Transverse colon (tissue), 4 donors: ENCODE measurements around the gene C1QTNF12. TPM values are rescaled to one million over a fixed set of nuclear protein-coding genes. Genes with fewer than 3 reads are reported as not detected.
A peak's percentile ranks its signal among the peaks of the same experiment; 100 is the strongest.

Experiments
- DNase-seq: peaks from one replicate; pipeline ENCODE4 v3.0.0-alpha.2; 2019
- H3K27ac ChIP-seq, 4 donors: fragments of 200-600 bp; sonication (generic); 2 replicates each; pipeline ENCODE4 v1.5.1; 2016 to 2018; ENCODE audit warnings: inconsistent platforms in 4 of 4
- H3K27me3 ChIP-seq: fragments of 200-600 bp; sonication (generic); 2 replicates; pipeline ENCODE4 v1.5.1; 2017; ENCODE audit warnings: inconsistent platforms
- H3K36me3 ChIP-seq, 4 donors: fragments of 200-600 bp; sonication (generic); 2 replicates each; pipeline ENCODE4 v1.5.1; 2017 to 2019; ENCODE audit warnings: inconsistent platforms in 4 of 4
- H3K4me1 ChIP-seq, 4 donors: fragments of 200-600 bp; sonication (generic); 2 replicates each; pipeline ENCODE4 v1.5.1; 2017 to 2020; ENCODE audit warnings: inconsistent platforms in 4 of 4
- H3K4me3 ChIP-seq, 4 donors: fragments of 200-600 bp; sonication (generic); 1 replicate in 1 of 4; 2 replicates in 3 of 4; pipeline versions ENCODE4 v1.5.1 to v1.6.1; 2017 to 2019; ENCODE audit warnings: inconsistent platforms in 4 of 4
- H3K9me3 ChIP-seq, 2 donors: fragments of 200-600 bp; sonication (generic); 2 replicates each; pipeline ENCODE4 v1.5.1; 2017 to 2019; ENCODE audit warnings: inconsistent platforms in 2 of 2
- CTCF ChIP-seq, 5 experiments: fragments of 200-600 bp in 3 of 5; fragments of 450-650 bp in 2 of 5; sonication (generic) in 3 of 5; IDR thresholded peaks; 1 replicate in 2 of 5; 2 replicates in 3 of 5; pipeline ENCODE4 v1.5.1; 2016 to 2017; ENCODE audit warnings: antibody characterized with exemption in 5 of 5, inconsistent platforms in 3 of 5, mild to moderate bottlenecking in 2 of 5, moderate library complexity in 1 of 5
- EP300 ChIP-seq: sonication (generic); formaldehyde crosslinking; IDR thresholded peaks from one replicate; pipeline ENCODE4 v1.6.1; 2017; ENCODE audit warnings: antibody characterized with exemption, low read depth
- POLR2A ChIP-seq: fragments of 450-650 bp; IDR thresholded peaks from one replicate; pipeline ENCODE4 v1.6.1; 2016; ENCODE audit warnings: antibody characterized with exemption, mild to moderate bottlenecking, moderate library complexity
- POLR2AphosphoS5 ChIP-seq, 3 donors: sonication (generic); formaldehyde crosslinking; IDR thresholded peaks; one replicate each; pipeline ENCODE4 v1.6.1; 2016; ENCODE audit warnings: antibody characterized with exemption in 3 of 3
- WGBS, 2 donors: methylation state at CpG; one replicate each; pipeline ENCODE4 v1.1.5; 2018; ENCODE audit warnings: low coverage in 1 of 2; 5-methylcytosine and 5-hydroxymethylcytosine counted together
- in situ Hi-C, 4 donors: fragments of 200-750 bp; cut with MboI; loops; one replicate each; pipeline versions ENCODE4 v1.15.0 to v1.15.1; 2017; ENCODE audit warnings: low sequenced_read_pairs in 3 of 4, low pct_ligation_motif_present in 1 of 4, low pct_unique_long_range_greater_than_20kb in 1 of 4
- intact Hi-C: fragments of 100-400 bp; cut with DNase I; formaldehyde crosslinking; loops from one replicate; pipeline ENCODE4 v1.15.1; 2023; ENCODE audit warnings: low total_unique reads
- total RNA-seq, 4 donors: library from RNA; depleted of rRNA; stranded (reverse); fragments of >200 nt; gene quantifications; one replicate each; pipeline ENCODE4 v1.1.0, GENCODE V29; 2016

C1QTNF12 gene
- total RNA-seq, 4 donors from 2014 or later, result 11.9 to 52.8 (median 15.7) TPM; not detected in 1

GRCh38 chr1:1272341-1273208, 26.1 kb upstream of the C1QTNF12 start:
- Histone ChIP-seq H3K36me3 (no peaks in the 10 kb centered on the region), H3K9me3 (no peaks in the 10 kb centered on the region), H3K27me3 (no peaks in the 10 kb centered on the region), H3K4me1 (peaks cover 20 to 37% (median 35%) of the 10 kb centered on the region in 4 donors), H3K4me3 (peak overlapping the region; percentile 51 to 98 (median 80)), H3K27ac (peak overlapping the region; percentile 83 to 90 (median 88))
- peak; percentile 78 for DNase-seq
- in situ Hi-C loops, result loop anchor here in 2 of 4 donors (10.0 to 25.0 kb wide), 2 partner anchors 158 to 160 kb away; partner anchors contain the start of gene C1orf159 (in 2 of the 2)
- 20% methylated on average over 35 of the region's 43 CpGs; no CpG with 5 or more reads in 1 of the 2 donors for WGBS, 2 donors
- TF ChIP-seq EP300, result no peak
- peak; percentile 75 for TF ChIP-seq POLR2A
- peak in 2 of 3 donors; percentile 58 to 85 for TF ChIP-seq POLR2AphosphoS5 (IDR thresholded peaks at IDR 0.05)
- peak in 1 of 5 experiments; percentile 16 for TF ChIP-seq CTCF (IDR thresholded peaks at IDR 0.05)
- intact Hi-C loops, result no loop called here

GRCh38 chr1:1270813-1271212, 24.3 kb upstream of the C1QTNF12 start:
- in situ Hi-C loops, result loop anchor here in 2 of 4 donors (10.0 to 25.0 kb wide), 2 partner anchors 156 to 159 kb away; partner anchors contain the start of gene C1orf159 (in 2 of the 2)
- Histone ChIP-seq H3K27me3 (no peaks in the 10 kb centered on the region), H3K9me3 (no peaks in the 10 kb centered on the region), H3K36me3 (no peaks in the 10 kb centered on the region), H3K4me1 (peaks cover 20 to 37% (median 35%) of the 10 kb centered on the region in 4 donors), H3K4me3 (no peak overlapping the region), H3K27ac (no peak overlapping the region)
- intact Hi-C loops, result no loop called here
- no peak for DNase-seq
- TF ChIP-seq POLR2A, result no peak
- no peak for TF ChIP-seq CTCF (IDR thresholded peaks at IDR 0.05)
- no peak for TF ChIP-seq EP300
- no peak for TF ChIP-seq POLR2AphosphoS5 (IDR thresholded peaks at IDR 0.05)
- WGBS, 2 donors, result 65 to 80% methylated on average over 1 to 7 of the region's 7 CpGs

GRCh38 chr1:1268284-1268682, 21.8 kb upstream of the C1QTNF12 start:
- in situ Hi-C loops, result loop anchor here in 2 of 4 donors (10.0 to 25.0 kb wide), 2 partner anchors 153 to 156 kb away; partner anchors contain the start of gene C1orf159 (in 2 of the 2)
- 97% methylated on average over 13 of the region's 13 CpGs; no CpG with 5 or more reads in 1 of the 2 donors for WGBS, 2 donors
- no peaks in the 10 kb centered on the region for H3K9me3 ChIP-seq
- no peaks in the 10 kb centered on the region for H3K36me3 ChIP-seq
- peaks cover 20 to 31% (median 28%) of the 10 kb centered on the region in 4 donors for H3K4me1 ChIP-seq
- no peak overlapping the region for H3K27ac ChIP-seq
- no peak for DNase-seq
- intact Hi-C loops, result no loop called here
- H3K4me3 ChIP-seq, result no peak overlapping the region
- H3K27me3 ChIP-seq, result no peaks in the 10 kb centered on the region
- TF ChIP-seq EP300 (no peak), CTCF (IDR thresholded peaks at IDR 0.05) (no peak), POLR2AphosphoS5 (IDR thresholded peaks at IDR 0.05) (no peak), POLR2A (no peak)
